HCT116 (cell line): ENCODE measurements around the gene ADAMTS4. TPM values are rescaled to one million over a fixed set of nuclear protein-coding genes. Genes with fewer than 3 reads are reported as not detected.

Source experiments
- ATAC-seq: fragments of 200-7000 bp; cut with Tn5 transposase; 2 replicates; pipeline ENCODE4 v1.9.1; 2020; ENCODE audit warnings: mild to moderate bottlenecking, moderate library complexity
- BruUV-seq: library from RNA; stranded (reverse); fragments of 400-500 nt; replicated peaks from 2 replicates; lab custom pipeline; 2021; lab: Mats Ljungman, UMichigan
- CTCF ChIA-PET: fragments of 300-600 bp; sonication (Branson Sonifier 250); formaldehyde crosslinking; loops from one replicate; lab custom pipeline; 2021; ENCODE audit warnings: antibody characterized with exemption; lab: Charles Lee
- POLR2A ChIA-PET: fragments of 300-600, 350-600 bp; sonication (Branson Sonifier 250); formaldehyde crosslinking; loops from one replicate; lab custom pipeline; 2021; ENCODE audit warnings: antibody characterized with exemption; lab: Charles Lee
- RAD21 ChIA-PET, 2 experiments: fragments of 300-600 bp; sonication (Branson Sonifier 250); formaldehyde crosslinking; loops; one replicate each; lab custom pipeline; 2023; ENCODE audit warnings: low total read pairs in 2 of 2; ENCODE audit not compliant: uncharacterized antibody in 2 of 2, unreplicated experiment in 2 of 2, low non-redundant PET in 1 of 2; lab: Charles Lee
- DNase-seq: peaks from one replicate; pipeline ENCODE4 v3.0.0-alpha.2; 2010; ENCODE audit warnings: low read depth, low spot score
- H2AFZ ChIP-seq: fragments of 200-600 bp; shearing (Covaris generic), sonication (generic); 2 replicates; pipeline ENCODE4 v1.6.1; 2017; ENCODE audit warnings: low read depth, mixed run types, mixed read lengths, antibody characterized with exemption, low read length; ENCODE audit not compliant: poor library complexity, severe bottlenecking
- H3K27ac ChIP-seq: 2 replicates; pipeline ENCODE4 v1.5.1; 2012; ENCODE audit warnings: low read depth, low read length
- H3K27me3 ChIP-seq: fragments of 200-600 bp; sonication (generic); 2 replicates; pipeline ENCODE4 v1.6.1; 2016; ENCODE audit warnings: mixed run types, low read length, mixed read lengths; ENCODE audit not compliant: insufficient read depth
- H3K36me3 ChIP-seq, 2 experiments: fragments of 200-500 bp in 1 of 2; fragments of 200-600 bp in 1 of 2; sonication (Bioruptor generic) in 1 of 2; sonication (generic) in 1 of 2; 2 replicates each; pipeline versions ENCODE4 v1.5.1 to v1.6.1; 2014 to 2016; ENCODE audit warnings: low read length in 2 of 2, inconsistent platforms in 1 of 2, mixed read lengths in 1 of 2, mixed run types in 1 of 2; ENCODE audit not compliant: insufficient read depth in 2 of 2, control insufficient read depth in 1 of 2
- H3K4me1 ChIP-seq, 2 experiments: fragments of 200-600 bp in 1 of 2; sonication (generic) in 1 of 2; 2 replicates each; pipeline versions ENCODE4 v1.5.1 to v1.6.1; 2012 to 2017; ENCODE audit warnings: low read length in 2 of 2, inconsistent platforms in 1 of 2, mild to moderate bottlenecking in 1 of 2, mixed read lengths in 1 of 2, mixed run types in 1 of 2, moderate library complexity in 1 of 2; ENCODE audit not compliant: insufficient read depth in 2 of 2, control insufficient read depth in 1 of 2
- H3K4me2 ChIP-seq: fragments of 200-600 bp; sonication (generic); 2 replicates; pipeline ENCODE4 v1.6.1; 2017; ENCODE audit warnings: mixed run types, low read length, mixed read lengths
- H3K4me3 ChIP-seq, 2 experiments: fragments of 200-600 bp in 1 of 2; sonication (generic) in 1 of 2; replicated peaks in 1 of 2; 2 replicates each; pipeline ENCODE4 v1.5.1; 2011 to 2016; ENCODE audit warnings: low read length in 2 of 2, control low read depth in 1 of 2, low read depth in 1 of 2, mild to moderate bottlenecking in 1 of 2, mixed read lengths in 1 of 2, mixed run types in 1 of 2
- H3K79me2 ChIP-seq: fragments of 200-600 bp; sonication (generic); 2 replicates; pipeline ENCODE4 v1.6.1; 2017; ENCODE audit warnings: mild to moderate bottlenecking, mixed run types, low read length, moderate library complexity, mixed read lengths; ENCODE audit not compliant: insufficient read depth
- H3K9ac ChIP-seq: fragments of 200-600 bp; sonication (generic); 2 replicates; pipeline ENCODE4 v1.6.1; 2016; ENCODE audit warnings: low read length, mixed read lengths
- H3K9me2 ChIP-seq: fragments of 200-600 bp; sonication (generic), shearing (Covaris generic); 2 replicates; pipeline ENCODE4 v1.6.1; 2017; ENCODE audit warnings: mixed run types, mild to moderate bottlenecking, moderate library complexity; ENCODE audit not compliant: insufficient read depth
- H3K9me3 ChIP-seq, 2 experiments: fragments of 200-500 bp in 1 of 2; fragments of 200-600 bp in 1 of 2; sonication (Bioruptor generic) in 1 of 2; sonication (generic) in 1 of 2; 2 replicates each; pipeline ENCODE4 v1.6.1; 2014 to 2017; ENCODE audit warnings: low read length in 2 of 2, mixed read lengths in 2 of 2, inconsistent platforms in 1 of 2, low read depth in 1 of 2, mild to moderate bottlenecking in 1 of 2, mixed run types in 1 of 2, moderate library complexity in 1 of 2; ENCODE audit not compliant: control insufficient read depth in 1 of 2, insufficient read depth in 1 of 2
- H4K20me1 ChIP-seq: fragments of 200-600 bp; sonication (generic), shearing (Covaris generic); 2 replicates; pipeline ENCODE4 v1.6.1; 2017; ENCODE audit warnings: mixed run types, mild to moderate bottlenecking, moderate library complexity; ENCODE audit not compliant: insufficient read depth
- CBX3 ChIP-seq: IDR thresholded peaks from 2 replicates; pipeline ENCODE4 v1.6.1; 2012; ENCODE audit warnings: low read depth
- CEBPB ChIP-seq: IDR thresholded peaks from 2 replicates; pipeline ENCODE4 v1.6.1; 2012; ENCODE audit warnings: low read depth
- CTCF ChIP-seq, 3 experiments: fragments of 200-600 bp in 1 of 3; sonication (generic) in 1 of 3; IDR thresholded peaks in 2 of 3; conservative IDR thresholded peaks in 1 of 3; 2 replicates each; pipeline ENCODE4 v1.5.1; 2012 to 2017; ENCODE audit warnings: low read depth in 2 of 3, low read length in 2 of 3, antibody characterized with exemption in 1 of 3, borderline replicate concordance in 1 of 3, control low read depth in 1 of 3, mild to moderate bottlenecking in 1 of 3, mixed read lengths in 1 of 3, mixed run types in 1 of 3, moderate library complexity in 1 of 3; ENCODE audit not compliant: insufficient read depth in 1 of 3
- EGR1 ChIP-seq: IDR thresholded peaks from 2 replicates; pipeline ENCODE4 v1.6.1; 2012; ENCODE audit warnings: low read depth
- ELF1 ChIP-seq: IDR thresholded peaks from 2 replicates; pipeline ENCODE4 v1.6.1; 2012; ENCODE audit warnings: low read depth, borderline replicate concordance
- EZH2phosphoT487 ChIP-seq: fragments of 200-600 bp; IDR thresholded peaks from 2 replicates; pipeline ENCODE4 v1.6.1; 2018; ENCODE audit warnings: antibody characterized with exemption, borderline replicate concordance
- JUND ChIP-seq: IDR thresholded peaks from 2 replicates; pipeline ENCODE4 v1.6.1; 2012
- POLR2AphosphoS5 ChIP-seq: IDR thresholded peaks from 2 replicates; pipeline ENCODE4 v1.6.1; 2011; ENCODE audit warnings: mild to moderate bottlenecking, low read depth, low read length, moderate library complexity
- TCF7L2 ChIP-seq: IDR thresholded peaks from 2 replicates; pipeline ENCODE4 v1.7.0; 2011; ENCODE audit warnings: borderline replicate concordance, inconsistent platforms; ENCODE audit not compliant: insufficient read depth, insufficient read length; ENCODE audit errors: extremely low read depth
- ZFX ChIP-seq: fragments of 450-650 bp; IDR thresholded peaks from 2 replicates; pipeline ENCODE4 v1.6.1; 2017
- ZNF274 ChIP-seq: fragments of 200-500 bp; sonication (Bioruptor generic); IDR thresholded peaks from 2 replicates; pipeline ENCODE4 v1.6.1; 2014; ENCODE audit warnings: mild to moderate bottlenecking, low read depth, low read length, inconsistent platforms
- intact Hi-C: fragments of 100-400 bp; cut with micrococcal nuclease; formaldehyde crosslinking; loops from 2 replicates; pipeline ENCODE4 v1.10.0; 2022
- total RNA-seq: library from RNA; stranded (reverse); gene quantifications from one replicate; pipeline ENCODE4 v1.2.1, GENCODE V29; 2021; ENCODE audit not compliant: unreplicated experiment
- TF ChIP-seq, protein P1 (sequence below): IDR thresholded peaks from 2 replicates; pipeline ENCODE4 v1.6.1; 2012

Gene ADAMTS4
- total RNA-seq, 1 experiment from 2014 or later, result not detected

DNA sequence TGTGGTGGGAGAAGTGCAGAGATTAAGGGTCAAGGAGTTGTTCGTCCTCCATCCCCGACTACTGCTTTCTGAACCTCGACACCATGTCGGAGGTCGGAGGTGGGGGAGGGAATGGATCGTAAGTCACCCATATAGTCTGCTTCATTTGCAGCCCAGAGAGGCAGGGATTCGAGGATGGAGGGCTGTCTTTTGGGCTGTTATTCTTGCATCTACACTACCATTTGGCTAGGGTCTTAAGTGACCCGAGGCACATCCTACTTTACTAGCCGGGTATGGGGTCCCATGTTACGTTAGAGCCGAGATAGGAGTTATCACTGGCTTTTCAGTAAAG lies 39.0 kb downstream of the ADAMTS4 start:
- Histone ChIP-seq H3K4me1 (peaks cover 8 to 22% of the 10 kb centered on the region in 2 experiments; a peak in 2 of 4 replicates), H3K27me3 (no peaks in the 10 kb centered on the region), H3K9me2 (no peaks in the 10 kb centered on the region), H3K27ac (peak overlapping the region; percentile 53), H3K9ac (peak overlapping the region; percentile 97), H3K9me3 (no peaks in the 10 kb centered on the region), H3K4me2 (peak overlapping the region; percentile 90), H3K4me3 (peak overlapping the region; percentile 77 to 91), H3K36me3 (peaks cover 8 to 26% of the 10 kb centered on the region in 2 experiments; a peak in 2 of 4 replicates), H3K79me2 (peaks cover 16% of the 10 kb centered on the region; the same call in 1 of the 2 replicates), H4K20me1 (no peaks in the 10 kb centered on the region), H2AFZ (no peak overlapping the region)
- POLR2A ChIA-PET, result interaction anchor here (0.9 kb wide), 1 partner anchor 28 kb away, joined by 4 read pairs; no protein-coding TSS in a partner anchor
- RAD21 ChIA-PET, result no interaction called here
- TF ChIP-seq CBX3 (no peak), POLR2AphosphoS5 (no peak), CTCF (IDR thresholded peaks at IDR 0.05 in 2 of 3, conservative IDR thresholded peaks at IDR 0.05 in 1 of 3; ENCODE audit: borderline replicate concordance in 1 of 3, insufficient read depth in 1 of 3, low read depth in 2 of 3, low read length in 2 of 3) (no peak), EZH2phosphoT487 (no peak), TCF7L2 (no peak), ZNF274 (no peak), EGR1 (no peak), ELF1 (no peak), ZFX (no peak), JUND (no peak), CEBPB (no peak)
- TF ChIP-seq, protein P1, sequence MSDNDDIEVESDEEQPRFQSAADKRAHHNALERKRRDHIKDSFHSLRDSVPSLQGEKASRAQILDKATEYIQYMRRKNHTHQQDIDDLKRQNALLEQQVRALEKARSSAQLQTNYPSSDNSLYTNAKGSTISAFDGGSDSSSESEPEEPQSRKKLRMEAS, result no peak
- DNase-seq (no peak), ATAC-seq (no peak)
- no TSS peak for BruUV-seq
- CTCF ChIA-PET, result no interaction called here
- intact Hi-C loops, result no loop called here
